Coronary artery (tissue), 2 donors: ENCODE measurements around the gene RDH12.

ENCODE experiments used
- DNase-seq: peaks from one replicate; pipeline ENCODE4 v3.0.0-alpha.2; 2017; ENCODE audit warnings: low spot score
- H3K27ac ChIP-seq, 2 donors: fragments of 200-600 bp; sonication (generic); one replicate each; pipeline ENCODE4 v1.5.1; 2016 to 2019
- H3K4me3 ChIP-seq: fragments of 200-600 bp; sonication (generic); 2 replicates; pipeline ENCODE4 v1.5.1; 2016; ENCODE audit warnings: mild to moderate bottlenecking, moderate library complexity
- CTCF ChIP-seq: fragments of 200-600 bp; sonication (generic); IDR thresholded peaks from one replicate; pipeline ENCODE4 v1.5.1; 2019; ENCODE audit warnings: antibody characterized with exemption

The RDH12 gene

GRCh38 chr14:67683842-67684241 lies 17.8 kb upstream of the RDH12 start:
- DNase-seq: no peak
- no peak for TF ChIP-seq CTCF
- Histone ChIP-seq H3K27ac (no peak overlapping the region), H3K4me3 (no peak overlapping the region)

GRCh38 chr14:67690011-67690410 lies 11.7 kb upstream of the RDH12 start:
- H3K27ac ChIP-seq: no peak overlapping the region
- no peak overlapping the region for H3K4me3 ChIP-seq
- no peak for DNase-seq
- no peak for TF ChIP-seq CTCF

GRCh38 chr14:67694791-67695393 lies 6.8 kb upstream of the RDH12 start:
- no peak for TF ChIP-seq CTCF

GRCh38 chr14:67695394-67695949 lies 6.2 kb upstream of the RDH12 start, which contains the start of gene RDH11:
Gene RDH11, minus strand, starts transcription at chr14:67695764. Its CDS starts 61 bp downstream, at chr14:67695703.
- peak within 1 kb of the TSS; percentile 93 for H3K4me3 ChIP-seq
- peak within 1 kb of the TSS; percentile 70 to 81 for H3K27ac ChIP-seq
- no peak for TF ChIP-seq CTCF
- peak; percentile 89 for DNase-seq

More at GRCh38 chr14:67694791-67695393, 6.8 kb upstream of the RDH12 start:
- Histone ChIP-seq H3K27ac (peak overlapping the region; percentile 70 to 81), H3K4me3 (peak overlapping the region; percentile 93)
- no peak for DNase-seq

GRCh38 chr14:67697006-67697405 lies 4.7 kb upstream of the RDH12 start:
- no peak for DNase-seq
- Histone ChIP-seq H3K27ac (no peak overlapping the region), H3K4me3 (no peak overlapping the region)
- no peak for TF ChIP-seq CTCF

GRCh38 chr14:67698179-67698578 lies 3.5 kb upstream of the RDH12 start:
- no peak for TF ChIP-seq CTCF
- Histone ChIP-seq H3K27ac (no peak overlapping the region), H3K4me3 (no peak overlapping the region)
- no peak for DNase-seq

GRCh38 chr14:67703997-67704396 lies 2.3 kb downstream of the RDH12 start:
- DNase-seq: no peak
- Histone ChIP-seq H3K27ac (no peak overlapping the region), H3K4me3 (no peak overlapping the region)
- TF ChIP-seq CTCF: no peak
